Endometrial microvascular endothelial cells (primary cell): ENCODE results near the gene INKA2. TPM values are rescaled to one million over a fixed set of nuclear protein-coding genes. Genes with fewer than 3 reads are reported as not detected.

Experiments
- in situ Hi-C: cut with HindIII; loops from 2 replicates; pipeline ENCODE4 v1.10.0; 2017; ENCODE audit warnings: low sequenced_read_pairs, low pct_unique_long_range_greater_than_20kb; ENCODE audit errors: inconsistent ontology term
- total RNA-seq: library from RNA; depleted of rRNA; stranded (reverse); fragments of >200 nt; gene quantifications from one replicate; pipeline ENCODE4 v1.2.3, GENCODE V29; 2015; ENCODE audit errors: inconsistent ontology term

INKA2 gene
- total RNA-seq, 1 donor from 2014 or later: 2.0 TPM

- in situ Hi-C loops: no loop called here
These were observed 18.8 kb downstream of the INKA2 start for GRCh38 chr1:111720274-111720976.

GRCh38 chr1:111719674-111720132 lies 19.5 kb downstream of the INKA2 start:
- in situ Hi-C loops: no loop called here

GRCh38 chr1:111719135-111719534 lies 20.1 kb downstream of the INKA2 start:
- in situ Hi-C loops: no loop called here

- in situ Hi-C loops: no loop called here
These were observed 21.7 kb downstream of the INKA2 start for GRCh38 chr1:111717450-111717849.

- in situ Hi-C loops: no loop called here
These were observed 22.9 kb downstream of the INKA2 start for GRCh38 chr1:111716333-111716732.

- in situ Hi-C loops: no loop called here
These were observed 29.2 kb downstream of the INKA2 start for GRCh38 chr1:111709986-111710385.

GRCh38 chr1:111707906-111708305 lies 31.3 kb downstream of the INKA2 start:
- in situ Hi-C loops: no loop called here

- in situ Hi-C loops: no loop called here
These were observed 32.3 kb downstream of the INKA2 start for GRCh38 chr1:111706921-111707320.

- in situ Hi-C loops: no loop called here
These were observed 33.4 kb downstream of the INKA2 start for GRCh38 chr1:111705841-111706240.

GRCh38 chr1:111704776-111705175 lies 34.4 kb downstream of the INKA2 start:
- in situ Hi-C loops: no loop called here

- in situ Hi-C loops: no loop called here
These were observed 35.0 kb downstream of the INKA2 start for GRCh38 chr1:111704240-111704639.

- in situ Hi-C loops: no loop called here
These were observed 36.6 kb downstream of the INKA2 start for GRCh38 chr1:111702504-111703050.

GRCh38 chr1:111699268-111699667 lies 39.9 kb downstream of the INKA2 start:
- in situ Hi-C loops: no loop called here

GRCh38 chr1:111696330-111696729 lies 42.9 kb downstream of the INKA2 start:
- in situ Hi-C loops: no loop called here

- in situ Hi-C loops: no loop called here
These were observed 43.4 kb downstream of the INKA2 start for GRCh38 chr1:111695801-111696200.

- in situ Hi-C loops: no loop called here
These were observed 47.3 kb downstream of the INKA2 start for GRCh38 chr1:111691886-111692285.

GRCh38 chr1:111690306-111690617 lies 48.9 kb downstream of the INKA2 start:
- in situ Hi-C loops: no loop called here
